GM12878 (cell line): ENCODE data around the gene TIGD1. TPM values are rescaled to one million over a fixed set of nuclear protein-coding genes. Genes with fewer than 3 reads are reported as not detected.
"Not testable (repeated sequence)": the region's sequence is repeated elsewhere in the genome, so short reads cannot be mapped to it uniquely, and the experiment has no call there.

Experiments used
- ATAC-seq: fragments of 200-7000 bp; cut with Tn5 transposase; 3 replicates; pipeline ENCODE4 v1.9.1; 2020; ENCODE audit warnings: mild to moderate bottlenecking, moderate library complexity
- BruUV-seq: library from RNA; stranded (reverse); fragments of 400-500 nt; replicated peaks from 2 replicates; lab custom pipeline; 2021; lab: Mats Ljungman, UMichigan
- CTCF ChIA-PET: fragments of 300-600 bp; sonication (Branson Sonifier 250); formaldehyde crosslinking; extraction: SDS; loops from one replicate; lab custom pipeline; 2021; ENCODE audit warnings: inconsistent platforms; lab: Yijun Ruan, JAX
- POLR2A ChIA-PET: fragments of 350-600 bp; formaldehyde crosslinking; extraction: SDS; loops from one replicate; lab custom pipeline; 2021; ENCODE audit warnings: inconsistent platforms; lab: Charles Lee
- RAD21 ChIA-PET: fragments of 300-600 bp; sonication (Branson Sonifier 250); formaldehyde crosslinking; loops from one replicate; lab custom pipeline; 2023; ENCODE audit warnings: antibody characterized with exemption; ENCODE audit not compliant: unreplicated experiment; lab: Charles Lee
- SMC1A ChIA-PET: fragments of 300-600 bp; sonication (Branson Sonifier 250); formaldehyde crosslinking; loops from one replicate; lab custom pipeline; 2023; ENCODE audit not compliant: unreplicated experiment, uncharacterized antibody; lab: Charles Lee
- DNase-seq: peaks from one replicate; pipeline ENCODE4 v3.0.0-alpha.2; 2011; ENCODE audit warnings: low read depth, low spot score
- FAIRE-seq: peaks from 3 replicates; lab custom pipeline; 2011; peaks lifted over from hg19 to GRCh38; lab: Jason Lieb, UNC
- H2AFZ ChIP-seq: 2 replicates; pipeline ENCODE4 v1.6.0; 2011; ENCODE audit warnings: low read depth, low read length, control low read depth; ENCODE audit not compliant: control insufficient read depth
- H3K27ac ChIP-seq: 2 replicates; pipeline ENCODE4 v1.5.1; 2011; ENCODE audit warnings: control low read depth; ENCODE audit not compliant: control insufficient read depth, insufficient read depth
- H3K27me3 ChIP-seq, 2 experiments: replicated peaks in 1 of 2; 2 replicates each; pipeline versions ENCODE4 v1.6.0 to v1.6.1; 2011; ENCODE audit warnings: low read length in 1 of 2; ENCODE audit not compliant: control insufficient read depth in 2 of 2, insufficient read depth in 2 of 2
- H3K36me3 ChIP-seq, 2 experiments: 2 replicates each; pipeline ENCODE4 v1.5.1; 2011; ENCODE audit warnings: low read length in 1 of 2; ENCODE audit not compliant: control insufficient read depth in 2 of 2, insufficient read depth in 2 of 2
- H3K4me1 ChIP-seq: 2 replicates; pipeline ENCODE4 v1.6.1; 2011; ENCODE audit warnings: mild to moderate bottlenecking, low read length, moderate library complexity, mixed read lengths; ENCODE audit not compliant: control insufficient read depth, insufficient read depth
- H3K4me2 ChIP-seq: 2 replicates; pipeline ENCODE4 v1.6.0; 2011; ENCODE audit warnings: control low read depth; ENCODE audit not compliant: control insufficient read depth, insufficient read depth
- H3K4me3 ChIP-seq: fragments of 200-600 bp; sonication (generic); 2 replicates; pipeline ENCODE4 v1.5.1; 2016
- H3K79me2 ChIP-seq: 2 replicates; pipeline ENCODE4 v1.6.0; 2011; ENCODE audit warnings: low read length; ENCODE audit not compliant: control insufficient read depth, insufficient read depth
- H3K9ac ChIP-seq: 2 replicates; pipeline ENCODE4 v1.8.0; 2011; ENCODE audit warnings: low read length, control low read depth, mixed read lengths; ENCODE audit not compliant: control insufficient read depth, insufficient read depth
- H3K9me3 ChIP-seq: replicated peaks from 3 replicates; pipeline ENCODE4 v1.5.1; 2011; ENCODE audit warnings: mild to moderate bottlenecking, low read length; ENCODE audit not compliant: control insufficient read depth, insufficient read depth
- H4K20me1 ChIP-seq: 2 replicates; pipeline ENCODE4 v1.6.0; 2011; ENCODE audit not compliant: control insufficient read depth, insufficient read depth
- CBX5 ChIP-seq: sonication (generic); IDR thresholded peaks from 2 replicates; pipeline ENCODE4 v1.6.1; 2016; ENCODE audit warnings: low read depth, moderate library complexity, mild to moderate bottlenecking, inconsistent platforms
- CEBPB ChIP-seq, 2 experiments: fragments of 150-350 bp in 1 of 2; IDR thresholded peaks; 2 replicates each; pipeline ENCODE4 v1.6.1; 2012 to 2014; ENCODE audit warnings: low read depth in 2 of 2, low read length in 2 of 2, borderline replicate concordance in 1 of 2, inconsistent platforms in 1 of 2
- FOXK2 ChIP-seq: fragments of 450-650 bp; IDR thresholded peaks from 2 replicates; pipeline ENCODE4 v1.6.1; 2017; ENCODE audit warnings: mild to moderate bottlenecking, moderate library complexity
- MEF2A ChIP-seq: IDR thresholded peaks from 2 replicates; pipeline ENCODE4 v1.6.1; 2011; ENCODE audit warnings: low read depth, mild to moderate bottlenecking, low read length, moderate library complexity; ENCODE audit not compliant: insufficient read depth
- MXI1 ChIP-seq: fragments of 150-350 bp; IDR thresholded peaks from 2 replicates; pipeline ENCODE4 v1.6.1; 2011; ENCODE audit warnings: low read depth, mild to moderate bottlenecking, inconsistent platforms, low read length, improper control_type of control experiment
- PAX5 ChIP-seq: IDR thresholded peaks from 2 replicates; pipeline ENCODE4 v1.6.1; 2011; ENCODE audit warnings: low read depth, low read length, borderline replicate concordance
- ZNF622 ChIP-seq: fragments of 450-650 bp; IDR thresholded peaks from 2 replicates; pipeline ENCODE4 v1.6.1; 2017; ENCODE audit warnings: mild to moderate bottlenecking, inconsistent platforms
- ZZZ3 ChIP-seq: IDR thresholded peaks from 2 replicates; pipeline ENCODE4 v1.6.1; 2011; ENCODE audit warnings: low read depth; ENCODE audit not compliant: control insufficient read depth, insufficient read length
- WGBS: methylation state at CpG from one replicate; pipeline ENCODE4 v1.1.6; 2016; ENCODE audit warnings: low lambda C conversion rate; ENCODE audit not compliant: insufficient replicate concordance, insufficient coverage; ENCODE audit errors: missing lambda C conversion rate; 5-methylcytosine and 5-hydroxymethylcytosine counted together
- in situ Hi-C: fragments of 300-500 bp; cut with MboI; formaldehyde crosslinking; loops from 9 replicates; pipeline ENCODE4 v1.14.3; 2018; ENCODE audit warnings: mixed read lengths
- intact Hi-C: fragments of 100-400 bp; cut with micrococcal nuclease; formaldehyde crosslinking; loops from one replicate; pipeline ENCODE4 v1.14.2; 2022; ENCODE audit not compliant: unreplicated experiment
- polyA plus RNA-seq, 11 experiments: library from polyadenylated mRNA; depleted of rRNA in 4 of 11; unstranded in 6 of 11; stranded (reverse) in 5 of 11; fragments of >200 nt; fragmentation: Nextera tagmentation in 4 of 11; fragmentation: Illumina TruSeq in 1 of 11; extraction: Ambion mirVana in 4 of 11; extraction: Trizol in 1 of 11; gene quantifications; 1 replicate in 1 of 11; 2 replicates in 10 of 11; pipeline versions ENCODE4 v1.2.1 to v1.2.3, GENCODE V29; 2011 to 2016; ENCODE audit warnings: inconsistent platforms in 2 of 11, missing spikeins in 2 of 11, low read depth in 1 of 11
- total RNA-seq, 4 experiments: library from RNA; depleted of rRNA in 3 of 4; stranded (reverse); fragments of >200 nt in 3 of 4; fragmentation: Illumina TruSeq in 1 of 4; extraction: Trizol in 1 of 4; gene quantifications; 2 replicates each; pipeline versions ENCODE4 v1.2.1 to v1.2.3, GENCODE V29; 2013 to 2021
- TF ChIP-seq, protein P1 (sequence below): fragments of 450-650 bp; IDR thresholded peaks from 2 replicates; pipeline ENCODE4 v1.6.1; 2017; ENCODE audit warnings: mild to moderate bottlenecking, low read depth, inconsistent platforms; ENCODE audit not compliant: poor library complexity, severe bottlenecking
- TF ChIP-seq, protein P2 (sequence below): fragments of 450-650 bp; conservative IDR thresholded peaks from 2 replicates; pipeline ENCODE4 v1.6.1; 2017; ENCODE audit warnings: mild to moderate bottlenecking, moderate library complexity
- TF ChIP-seq, protein P3 (sequence below): fragments of 450-650 bp; IDR thresholded peaks from 2 replicates; pipeline ENCODE4 v1.6.1; 2017; ENCODE audit warnings: mild to moderate bottlenecking

The TIGD1 gene
- total and polyA plus RNA-seq, 10 of the 15 experiments (the other 5 are each of a cell fraction or from before 2014, with no cell fraction given): 1.4 to 8.4 (median 5.6) TPM

DNA sequence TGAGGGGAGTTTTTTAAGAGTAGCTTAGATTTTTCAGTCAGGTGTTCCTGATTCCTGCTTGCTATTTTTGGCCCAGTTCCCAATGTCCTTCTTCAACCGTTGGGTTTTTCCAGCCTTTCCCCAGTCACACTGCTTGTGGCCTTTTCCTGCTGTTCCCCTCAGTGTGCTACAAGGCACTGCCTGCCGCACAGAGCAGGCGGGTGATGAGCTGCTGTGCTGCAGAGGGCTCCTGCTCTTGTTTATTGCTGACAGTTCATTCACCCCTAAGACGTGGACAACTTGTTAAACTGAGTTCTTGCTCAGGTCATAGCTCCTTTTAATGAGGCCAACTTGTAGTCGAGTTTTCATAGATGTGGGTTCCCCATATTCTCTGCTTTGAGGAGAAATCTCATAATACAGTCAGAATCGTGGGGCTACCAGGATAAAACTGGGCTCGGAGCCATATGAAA is 20.7 kb upstream of the TIGD1 start:
- 84% methylated on average over 7 of the region's 7 CpGs for WGBS
- H3K4me3 ChIP-seq: no peak overlapping the region
- ChIA-PET CTCF (interaction anchor here (0.8 kb wide), 1 partner anchor 41 kb away, joined by 3 read pairs; no protein-coding TSS in a partner anchor), RAD21 (no interaction called here), SMC1A (no interaction called here), POLR2A (interaction anchor here (0.9 kb wide), 1 partner anchor 8 kb away, joined by 3 read pairs; no protein-coding TSS in a partner anchor)
- no peaks in the 10 kb centered on the region for H3K9me3 ChIP-seq
- peaks cover 15 to 42% of the 10 kb centered on the region in 2 experiments for H3K36me3 ChIP-seq
- intact Hi-C loops (no loop called here), in situ Hi-C loops (no loop called here)
- H3K4me2 ChIP-seq: no peak overlapping the region
- TF ChIP-seq, protein P1, sequence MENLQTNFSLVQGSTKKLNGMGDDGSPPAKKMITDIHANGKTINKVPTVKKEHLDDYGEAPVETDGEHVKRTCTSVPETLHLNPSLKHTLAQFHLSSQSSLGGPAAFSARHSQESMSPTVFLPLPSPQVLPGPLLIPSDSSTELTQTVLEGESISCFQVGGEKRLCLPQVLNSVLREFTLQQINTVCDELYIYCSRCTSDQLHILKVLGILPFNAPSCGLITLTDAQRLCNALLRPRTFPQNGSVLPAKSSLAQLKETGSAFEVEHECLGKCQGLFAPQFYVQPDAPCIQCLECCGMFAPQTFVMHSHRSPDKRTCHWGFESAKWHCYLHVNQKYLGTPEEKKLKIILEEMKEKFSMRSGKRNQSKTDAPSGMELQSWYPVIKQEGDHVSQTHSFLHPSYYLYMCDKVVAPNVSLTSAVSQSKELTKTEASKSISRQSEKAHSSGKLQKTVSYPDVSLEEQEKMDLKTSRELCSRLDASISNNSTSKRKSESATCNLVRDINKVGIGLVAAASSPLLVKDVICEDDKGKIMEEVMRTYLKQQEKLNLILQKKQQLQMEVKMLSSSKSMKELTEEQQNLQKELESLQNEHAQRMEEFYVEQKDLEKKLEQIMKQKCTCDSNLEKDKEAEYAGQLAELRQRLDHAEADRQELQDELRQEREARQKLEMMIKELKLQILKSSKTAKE: no peak
- TF ChIP-seq MXI1: no peak
- TF ChIP-seq, protein P2, sequence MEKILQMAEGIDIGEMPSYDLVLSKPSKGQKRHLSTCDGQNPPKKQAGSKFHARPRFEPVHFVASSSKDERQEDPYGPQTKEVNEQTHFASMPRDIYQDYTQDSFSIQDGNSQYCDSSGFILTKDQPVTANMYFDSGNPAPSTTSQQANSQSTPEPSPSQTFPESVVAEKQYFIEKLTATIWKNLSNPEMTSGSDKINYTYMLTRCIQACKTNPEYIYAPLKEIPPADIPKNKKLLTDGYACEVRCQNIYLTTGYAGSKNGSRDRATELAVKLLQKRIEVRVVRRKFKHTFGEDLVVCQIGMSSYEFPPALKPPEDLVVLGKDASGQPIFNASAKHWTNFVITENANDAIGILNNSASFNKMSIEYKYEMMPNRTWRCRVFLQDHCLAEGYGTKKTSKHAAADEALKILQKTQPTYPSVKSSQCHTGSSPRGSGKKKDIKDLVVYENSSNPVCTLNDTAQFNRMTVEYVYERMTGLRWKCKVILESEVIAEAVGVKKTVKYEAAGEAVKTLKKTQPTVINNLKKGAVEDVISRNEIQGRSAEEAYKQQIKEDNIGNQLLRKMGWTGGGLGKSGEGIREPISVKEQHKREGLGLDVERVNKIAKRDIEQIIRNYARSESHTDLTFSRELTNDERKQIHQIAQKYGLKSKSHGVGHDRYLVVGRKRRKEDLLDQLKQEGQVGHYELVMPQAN: no peak
- no peak for TF ChIP-seq CEBPB (IDR thresholded peaks at IDR 0.05; ENCODE audit: borderline replicate concordance in 1 of 2, low read depth in 2 of 2, low read length in 2 of 2)
- no peak for TF ChIP-seq FOXK2
- no peak for TF ChIP-seq PAX5
- no peak for TF ChIP-seq MEF2A
- TF ChIP-seq CBX5: no peak
- TF ChIP-seq, protein P3, sequence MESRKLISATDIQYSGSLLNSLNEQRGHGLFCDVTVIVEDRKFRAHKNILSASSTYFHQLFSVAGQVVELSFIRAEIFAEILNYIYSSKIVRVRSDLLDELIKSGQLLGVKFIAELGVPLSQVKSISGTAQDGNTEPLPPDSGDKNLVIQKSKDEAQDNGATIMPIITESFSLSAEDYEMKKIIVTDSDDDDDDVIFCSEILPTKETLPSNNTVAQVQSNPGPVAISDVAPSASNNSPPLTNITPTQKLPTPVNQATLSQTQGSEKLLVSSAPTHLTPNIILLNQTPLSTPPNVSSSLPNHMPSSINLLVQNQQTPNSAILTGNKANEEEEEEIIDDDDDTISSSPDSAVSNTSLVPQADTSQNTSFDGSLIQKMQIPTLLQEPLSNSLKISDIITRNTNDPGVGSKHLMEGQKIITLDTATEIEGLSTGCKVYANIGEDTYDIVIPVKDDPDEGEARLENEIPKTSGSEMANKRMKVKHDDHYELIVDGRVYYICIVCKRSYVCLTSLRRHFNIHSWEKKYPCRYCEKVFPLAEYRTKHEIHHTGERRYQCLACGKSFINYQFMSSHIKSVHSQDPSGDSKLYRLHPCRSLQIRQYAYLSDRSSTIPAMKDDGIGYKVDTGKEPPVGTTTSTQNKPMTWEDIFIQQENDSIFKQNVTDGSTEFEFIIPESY: no peak
- no peak for TF ChIP-seq ZZZ3
- no peak for TF ChIP-seq ZNF622
- DNase-seq: no peak
- FAIRE-seq: no peak
- H3K9ac ChIP-seq: no peak overlapping the region
- no peak overlapping the region for H3K27ac ChIP-seq
- BruUV-seq: no TSS peak
- no peak overlapping the region for H2AFZ ChIP-seq
- H4K20me1 ChIP-seq: no peaks in the 10 kb centered on the region
- no peaks in the 10 kb centered on the region for H3K27me3 ChIP-seq
- H3K4me1 ChIP-seq: no peaks in the 10 kb centered on the region
- H3K79me2 ChIP-seq: no peaks in the 10 kb centered on the region
- no peak for ATAC-seq

DNA sequence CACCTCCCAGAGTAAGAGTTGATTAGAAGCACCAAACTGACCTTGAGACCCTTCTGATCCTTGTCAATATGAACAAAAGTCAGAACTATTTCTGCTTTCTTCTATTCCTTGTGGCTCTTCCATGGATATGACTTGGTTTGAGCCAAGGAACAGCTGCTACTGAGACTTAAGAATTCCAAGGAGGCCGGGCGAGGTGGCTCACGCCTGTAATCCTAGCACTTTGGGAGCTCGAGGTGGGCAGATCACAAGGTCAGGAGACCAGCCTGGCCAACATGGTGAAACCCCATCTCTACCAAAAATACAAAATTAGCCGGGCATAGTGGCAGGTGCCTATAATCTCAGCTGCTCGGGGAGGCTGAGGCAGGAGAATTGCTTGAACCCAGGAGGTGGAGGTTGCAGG is 20.1 kb upstream of the TIGD1 start:
- H3K9me3 ChIP-seq, intact Hi-C loops, H3K79me2 ChIP-seq, DNase-seq, H3K27me3 ChIP-seq, H3K4me1 ChIP-seq, RAD21 ChIA-PET, in situ Hi-C loops, SMC1A ChIA-PET, FAIRE-seq, H4K20me1 ChIP-seq, BruUV-seq, H3K9ac ChIP-seq, ATAC-seq, H2AFZ ChIP-seq, H3K4me2 ChIP-seq, POLR2A ChIA-PET, H3K27ac ChIP-seq, H3K4me3 ChIP-seq: not testable (repeated sequence)
- H3K36me3 ChIP-seq: peaks cover 15 to 42% of the 10 kb centered on the region in 2 experiments
- CTCF ChIA-PET: interaction anchor here (0.8 kb wide), 1 partner anchor 41 kb away, joined by 3 read pairs; no protein-coding TSS in a partner anchor
- WGBS: 96% methylated on average over 6 of the region's 6 CpGs
